Right lung (tissue), 5 donors: ENCODE measurements around the gene ARHGAP18. TPM values are rescaled to one million over a fixed set of nuclear protein-coding genes. Genes with fewer than 3 reads are reported as not detected.

ENCODE experiments used
- DNase-seq, 2 donors: peaks; one replicate each; pipeline ENCODE4 v3.0.0-alpha.2; 2013
- polyA plus RNA-seq, 5 donors: library from polyadenylated mRNA; unstranded; fragments of 120-200 nt; gene quantifications; one replicate each; pipeline versions ENCODE4 v1.2.1 to v1.2.3, GENCODE V29; 2013; ENCODE audit warnings: inconsistent platforms in 1 of 5, low replicate concordance in 1 of 5; ENCODE audit not compliant: insufficient read length in 5 of 5, insufficient read depth in 1 of 5

ARHGAP18 gene
- polyA plus RNA-seq, 5 donors, result 57.4 to 80.8 (median 71.5) TPM

DNA sequence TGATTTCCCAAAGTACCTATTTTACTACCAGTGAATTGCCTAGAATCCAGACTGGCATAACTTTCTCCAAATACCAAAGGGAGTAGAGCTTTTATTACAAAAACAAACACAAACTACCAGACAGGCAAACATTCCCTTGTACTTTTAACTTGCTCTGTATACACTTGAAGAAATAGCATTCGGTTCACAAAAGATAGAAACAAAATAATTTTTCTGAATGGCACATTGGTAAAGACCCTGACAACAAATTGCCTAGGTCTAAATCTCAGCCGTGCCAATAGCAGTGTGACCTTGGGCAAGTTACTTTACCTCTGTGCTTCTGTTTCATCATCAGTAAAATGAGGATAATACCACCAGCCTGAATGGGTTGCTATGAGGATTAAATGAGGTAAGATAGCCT is 15.9 kb downstream of the ARHGAP18 start:
- DNase-seq, result no peak

DNA sequence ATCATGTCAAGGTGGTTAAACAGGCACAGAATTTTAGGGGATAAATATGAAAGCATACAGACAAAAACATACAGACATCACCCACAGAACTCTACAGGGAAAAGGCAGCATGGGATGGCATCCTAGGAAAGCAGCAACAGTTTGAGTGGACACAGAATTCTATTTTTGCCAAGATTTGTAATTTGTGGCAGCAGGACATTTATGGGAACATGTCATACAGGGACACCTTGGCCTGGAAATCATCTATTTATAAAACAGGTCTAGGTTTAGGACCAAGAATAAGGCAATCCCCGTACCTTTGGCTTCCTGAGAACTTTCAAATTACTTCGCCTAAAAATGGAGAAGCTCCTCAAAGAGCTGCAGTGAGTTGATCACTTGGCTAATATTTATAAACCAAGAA is 17.5 kb downstream of the ARHGAP18 start:
- no peak for DNase-seq

DNA sequence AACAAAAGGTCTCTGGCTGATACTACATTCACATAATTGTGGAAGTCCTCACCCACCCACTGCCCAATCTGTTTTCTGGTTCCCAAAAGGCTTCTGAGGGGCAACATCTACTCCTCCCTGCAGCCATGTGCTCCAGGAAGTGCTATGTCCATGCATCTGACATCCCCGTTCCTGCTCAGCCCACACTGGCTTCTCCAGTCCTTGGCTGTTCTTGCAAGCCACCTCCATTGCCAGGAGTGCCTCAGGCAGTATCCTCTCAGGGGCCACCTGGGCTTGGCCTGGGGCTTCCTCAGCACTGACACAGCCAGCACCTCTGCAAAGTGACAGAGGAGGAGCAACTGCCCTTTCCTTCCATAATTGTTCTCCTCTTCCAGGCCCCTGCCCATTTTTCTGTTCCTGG is 18.3 kb downstream of the ARHGAP18 start:
- DNase-seq, result no peak

DNA sequence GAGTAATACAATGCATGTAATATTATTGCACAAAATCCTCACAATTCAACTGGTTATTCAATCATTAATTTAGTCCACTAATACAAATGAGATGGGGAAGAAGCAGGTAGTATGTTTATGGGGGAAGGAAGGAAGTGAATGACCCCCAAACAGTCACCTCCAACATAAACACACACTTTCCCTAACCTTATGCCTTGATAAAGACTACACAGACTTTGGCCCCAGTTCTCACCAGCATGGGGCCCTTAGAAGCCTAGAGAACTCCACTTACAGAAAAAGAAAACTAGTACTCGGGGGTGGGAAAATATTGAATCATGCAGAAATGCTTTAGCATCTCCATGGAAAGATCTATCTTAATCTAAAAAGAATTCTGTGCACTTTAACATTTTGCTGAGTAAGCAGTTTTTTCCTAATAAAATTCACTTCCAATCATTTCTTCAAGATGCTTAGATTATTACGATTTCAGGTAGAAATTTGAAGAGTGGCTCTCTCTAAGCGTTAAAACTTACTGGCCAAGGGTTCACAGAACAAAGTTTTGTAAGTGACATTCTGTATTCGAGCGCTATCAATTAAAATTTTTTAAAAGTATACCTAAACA is 18.8 kb downstream of the ARHGAP18 start:
- no peak for DNase-seq

DNA sequence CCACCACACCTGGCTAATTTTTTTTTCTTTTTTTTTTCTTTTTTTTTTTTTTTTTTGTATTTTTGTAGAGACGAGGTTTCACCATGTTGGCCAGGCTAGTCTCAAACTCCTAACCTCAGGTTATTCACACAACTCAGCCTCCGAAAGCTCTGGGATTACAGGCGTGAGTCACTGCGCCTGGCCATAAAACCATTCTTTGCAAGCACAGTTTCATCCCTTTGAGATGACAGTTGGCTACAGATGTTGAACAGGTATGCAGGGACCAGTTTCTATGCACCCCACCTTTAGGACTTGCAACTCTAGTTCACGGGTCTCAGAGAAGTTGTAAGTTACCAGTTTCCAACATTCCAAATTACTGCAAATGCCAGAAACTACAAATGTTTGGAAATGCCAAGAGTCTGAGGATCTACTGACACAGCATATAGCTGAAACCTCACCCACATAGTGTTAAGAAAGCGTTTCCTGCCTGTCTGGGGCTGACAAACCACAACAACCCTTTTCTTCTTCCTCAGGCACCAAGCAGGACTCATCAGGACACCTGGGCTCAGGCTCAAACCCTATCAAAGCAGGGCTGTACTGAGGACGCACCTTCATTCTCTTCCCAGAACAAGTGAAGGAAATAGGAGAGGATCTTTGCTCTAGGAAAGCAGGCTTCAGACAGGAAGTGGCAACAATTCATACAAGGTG is 22.9 kb downstream of the ARHGAP18 start:
- no peak for DNase-seq

DNA sequence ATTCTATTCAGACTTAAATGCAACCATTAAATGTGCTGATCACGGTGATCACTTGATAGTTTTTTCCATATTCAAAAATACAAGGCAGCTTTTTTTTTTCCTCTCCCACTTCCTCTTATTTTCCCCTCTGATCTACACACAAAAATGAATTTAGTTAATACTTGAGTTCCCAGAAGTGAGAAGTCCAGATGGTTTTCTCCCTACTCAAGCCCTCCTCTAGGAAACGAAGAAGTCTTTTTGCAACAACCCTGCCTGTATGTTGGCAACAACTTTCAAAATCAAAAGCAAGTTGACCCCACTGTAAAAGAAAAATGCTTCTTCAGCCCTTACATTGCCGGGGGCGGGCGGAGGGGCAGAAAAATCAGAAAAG is 24.3 kb downstream of the ARHGAP18 start:
- DNase-seq, result no peak

DNA sequence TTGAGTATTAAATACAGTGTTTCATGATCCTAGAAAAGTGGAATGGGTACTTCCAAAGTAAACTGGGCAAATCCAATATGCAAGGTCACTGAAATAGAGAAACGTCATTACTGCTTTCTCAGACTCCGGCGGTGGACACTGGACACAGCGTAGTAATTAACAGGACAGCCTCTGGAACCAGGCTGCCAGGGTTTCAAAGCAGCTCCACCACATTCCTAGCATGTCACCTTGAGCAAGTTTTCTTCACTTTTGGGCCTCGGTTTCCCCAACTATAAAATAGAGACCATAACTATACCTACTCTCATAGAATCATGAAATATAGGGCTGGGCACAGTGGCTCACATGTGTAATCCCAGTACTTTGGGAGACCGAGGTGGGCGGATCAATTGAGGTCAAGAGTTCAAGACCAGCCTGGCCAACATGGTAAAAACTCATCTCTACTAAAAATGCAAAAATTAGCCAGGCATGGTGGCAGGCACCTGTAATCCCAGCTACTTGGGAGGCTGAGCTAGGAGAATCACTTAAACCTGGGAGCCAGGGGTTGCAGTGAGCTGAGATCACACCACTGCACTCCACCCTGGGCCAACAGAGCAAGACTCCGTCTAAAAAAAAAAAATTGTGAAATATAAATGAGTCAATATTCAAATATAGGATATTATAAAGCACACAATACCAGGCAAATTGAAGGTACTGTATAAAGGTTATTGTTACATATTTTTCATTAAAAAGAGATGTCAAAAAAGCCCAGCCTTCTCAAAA is 24.9 kb downstream of the ARHGAP18 start:
- no peak for DNase-seq

DNA sequence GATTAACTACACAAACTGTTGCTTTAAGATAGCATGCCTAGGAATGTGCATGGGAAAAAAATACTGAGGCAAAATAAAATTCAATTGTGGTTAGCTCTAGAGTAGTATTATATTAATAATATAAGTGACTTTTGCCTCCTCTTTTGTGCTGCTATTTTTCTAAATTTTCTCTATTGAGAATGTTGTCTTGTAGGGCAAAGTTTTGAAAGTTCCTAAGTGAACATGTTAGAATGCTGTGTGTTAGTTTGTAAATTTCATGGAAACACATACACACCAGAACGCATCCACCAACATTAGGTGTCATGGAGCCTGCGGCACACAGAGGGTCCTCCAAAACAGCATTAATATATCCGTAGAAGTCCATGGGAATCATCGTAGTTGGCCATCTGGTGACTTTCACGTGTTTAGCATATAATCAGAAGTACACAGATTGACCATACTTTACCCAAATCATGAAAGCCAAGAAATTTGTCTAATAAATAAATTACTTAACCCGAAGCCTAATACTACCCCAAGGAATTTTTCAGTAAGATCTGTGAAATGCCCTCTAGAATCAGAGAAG is 25.6 kb downstream of the ARHGAP18 start:
- DNase-seq, result no peak

DNA sequence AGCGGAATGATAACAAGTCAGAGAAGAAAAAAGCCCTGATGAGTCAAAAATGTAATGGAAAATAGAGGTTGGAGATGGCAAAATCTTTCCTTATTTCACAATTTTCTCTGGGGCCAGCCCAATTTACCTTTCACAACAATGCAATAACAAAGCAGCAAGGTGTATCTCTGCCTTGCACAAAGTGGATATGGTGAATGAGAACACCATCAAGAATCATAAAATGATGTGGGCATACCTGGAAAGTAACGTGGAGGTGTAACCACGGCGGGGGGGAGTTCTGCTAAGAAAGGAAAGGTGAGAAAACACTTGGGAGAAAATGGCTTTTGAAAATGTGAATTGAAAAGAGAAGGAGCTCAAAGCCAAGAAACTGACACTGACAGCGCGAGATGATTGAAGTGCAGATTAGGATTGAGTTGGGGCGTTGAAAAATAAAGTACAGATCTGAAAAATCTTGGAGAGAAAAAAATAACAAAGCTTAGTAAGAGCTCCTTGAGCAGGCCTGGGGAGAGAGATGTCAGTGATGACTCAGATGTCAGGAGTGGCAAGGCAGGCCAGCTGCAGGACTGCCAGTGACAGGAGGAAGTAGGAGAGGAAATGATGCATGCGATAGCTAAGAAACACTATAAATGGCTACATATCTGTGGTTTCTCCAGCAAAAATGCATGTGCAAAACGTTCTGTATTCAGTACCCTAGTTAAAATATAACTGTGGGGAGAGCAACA is 26.2 kb downstream of the ARHGAP18 start:
- no peak for DNase-seq

DNA sequence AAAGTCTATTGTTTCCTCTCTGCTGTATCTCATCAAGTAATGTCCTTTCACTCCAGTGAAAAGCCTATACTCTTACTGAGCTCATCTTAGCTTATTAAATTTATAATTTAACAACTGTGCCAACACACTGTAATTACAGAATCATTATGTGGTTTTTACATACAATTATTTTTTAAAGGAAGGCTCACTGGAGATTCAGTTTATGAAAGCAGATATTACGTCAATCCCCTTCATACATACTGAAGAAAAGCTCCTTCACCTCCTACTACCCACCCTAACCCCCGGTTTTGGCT is 28.1 kb downstream of the ARHGAP18 start:
- DNase-seq, result no peak

DNA sequence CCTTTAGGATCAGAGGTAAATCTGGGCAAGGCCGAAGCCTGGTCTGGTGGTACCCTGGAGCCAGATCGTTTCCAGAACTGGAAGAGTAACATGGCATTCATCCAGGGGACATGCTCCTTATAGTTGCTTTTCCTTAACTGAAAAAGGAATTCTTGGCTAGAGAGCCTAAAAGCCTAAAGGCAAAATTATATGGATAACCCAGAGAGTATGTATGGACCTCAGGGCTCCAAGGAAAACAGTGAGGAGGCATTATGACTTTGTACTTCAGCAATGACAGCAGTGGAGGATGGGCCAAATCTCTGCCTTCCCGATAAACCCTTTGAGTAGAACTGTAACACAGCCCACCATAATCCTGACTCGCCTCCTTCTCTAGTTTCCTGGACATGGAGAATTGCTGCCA is 29.3 kb downstream of the ARHGAP18 start:
- DNase-seq, result no peak

DNA sequence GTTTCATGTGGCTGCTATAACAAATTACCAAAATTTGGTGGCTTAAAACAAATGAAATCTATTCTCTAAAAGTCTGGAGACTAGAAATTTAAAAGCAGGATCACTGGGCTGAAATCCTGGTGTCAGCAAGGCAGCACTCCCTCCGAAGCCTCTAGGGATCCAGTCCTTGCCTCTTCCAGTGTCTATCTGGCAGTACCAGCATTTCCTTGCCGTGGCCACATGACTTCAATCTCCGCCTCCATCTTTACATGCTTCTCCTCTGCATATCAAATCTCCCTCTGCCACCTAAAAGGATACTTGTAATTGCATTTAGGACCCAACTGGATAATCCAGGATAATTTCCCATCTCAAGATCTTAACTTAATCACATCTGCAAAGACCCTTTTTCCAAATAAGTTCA is 30.2 kb downstream of the ARHGAP18 start:
- DNase-seq, result no peak

DNA sequence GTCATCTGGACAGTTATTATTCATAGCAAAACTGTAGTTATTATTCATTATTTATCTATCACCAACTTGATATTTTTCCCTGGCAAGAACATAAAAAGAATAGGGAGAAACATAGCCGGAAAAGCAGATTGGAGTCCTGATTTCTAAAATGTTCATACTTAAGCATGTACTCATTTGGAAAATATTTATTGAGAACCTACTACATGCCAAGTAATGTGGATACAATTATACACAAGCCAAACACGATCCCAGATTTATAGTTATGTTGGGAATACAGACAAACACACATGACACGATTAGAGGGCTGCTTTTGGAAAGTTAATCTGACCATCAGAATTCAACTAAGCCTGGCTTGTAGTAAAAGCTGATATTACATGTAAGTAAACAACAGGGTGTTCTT is 30.7 kb downstream of the ARHGAP18 start:
- DNase-seq, result no peak

DNA sequence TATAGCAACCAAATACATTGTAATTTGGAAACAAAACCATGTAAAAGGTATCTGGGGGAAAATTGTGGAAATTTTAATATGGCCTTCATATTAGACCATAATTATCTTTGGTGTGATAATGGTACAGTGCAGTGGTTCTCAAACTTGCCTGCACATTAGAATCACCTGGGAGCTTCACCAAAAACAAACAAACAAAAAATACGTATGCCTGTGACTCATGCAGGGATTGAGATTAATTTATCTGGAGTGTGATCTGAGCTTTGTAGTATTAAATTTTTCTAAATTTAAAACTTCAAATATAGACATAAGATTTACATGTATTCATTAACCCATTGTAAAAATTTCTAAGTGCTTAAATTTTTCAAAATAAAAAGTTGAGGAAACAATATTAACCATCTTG is 31.5 kb downstream of the ARHGAP18 start:
- DNase-seq, result no peak

DNA sequence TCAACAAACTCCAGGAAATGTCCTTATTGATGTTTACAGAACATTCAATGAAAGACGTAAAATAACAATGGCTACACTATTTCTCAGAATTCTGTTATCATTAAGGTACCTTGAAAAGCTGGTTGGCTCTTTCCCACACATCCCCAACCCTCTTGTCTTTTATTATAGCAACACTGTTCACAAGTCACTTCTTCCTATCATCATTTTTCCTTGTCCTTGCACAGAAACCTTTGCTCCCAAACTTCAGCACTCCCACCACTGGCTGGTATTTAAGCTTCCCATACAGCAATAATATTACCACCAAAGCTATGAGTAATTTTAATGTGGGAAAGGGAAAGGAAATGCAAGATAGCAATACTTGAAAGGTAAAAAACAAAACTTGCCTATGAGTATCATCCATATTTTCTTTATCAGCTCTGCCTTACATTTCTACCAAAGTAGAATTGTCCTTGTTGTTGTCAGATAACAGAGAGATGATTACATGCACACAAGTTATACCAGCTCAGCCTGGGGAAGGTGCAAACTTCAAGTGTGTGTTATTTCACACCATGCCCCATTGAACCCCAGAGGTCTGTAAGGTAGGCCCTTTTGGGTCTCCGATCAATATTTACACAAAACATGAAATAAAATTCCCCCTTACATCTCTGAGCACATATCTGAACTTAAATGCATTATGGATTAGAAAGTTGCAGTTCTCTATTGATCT is 32.2 kb downstream of the ARHGAP18 start:
- no peak for DNase-seq

DNA sequence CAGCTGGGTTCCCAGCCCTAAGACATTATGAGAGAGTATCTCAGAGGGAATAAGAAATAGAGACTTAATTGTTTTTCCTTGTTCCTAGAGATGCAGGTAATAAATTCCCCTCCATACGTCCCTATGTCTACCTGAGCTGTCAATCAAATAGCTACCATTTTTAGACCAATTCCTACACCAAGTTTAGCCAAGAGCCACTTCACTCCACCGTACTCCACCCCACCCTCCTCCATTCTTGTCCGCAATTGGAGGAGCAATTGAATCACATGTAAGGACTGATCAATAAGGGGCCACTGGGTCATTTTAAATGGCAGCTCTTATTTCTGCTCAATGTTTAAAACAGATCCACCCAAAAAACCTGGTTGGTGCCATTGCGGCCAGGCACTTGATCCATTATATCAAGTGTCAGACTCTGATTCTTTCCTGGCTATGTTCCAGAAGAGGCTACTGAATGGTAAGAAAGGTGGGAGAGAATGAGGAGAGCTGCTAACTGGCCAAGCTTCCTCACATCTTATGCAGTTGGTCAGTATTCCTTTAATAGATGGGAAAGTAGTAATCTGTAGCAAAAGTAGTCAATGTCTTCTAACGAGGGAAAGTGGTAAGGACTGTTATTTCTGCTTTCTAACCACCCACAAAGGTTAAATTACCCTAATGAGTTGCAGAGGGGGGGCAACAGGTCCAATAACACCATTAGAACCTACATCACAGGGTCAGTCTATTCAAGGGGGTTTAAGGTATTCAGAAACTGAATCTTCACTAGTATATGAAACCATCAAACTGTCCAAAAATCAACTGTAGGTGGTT is 34.1 kb downstream of the ARHGAP18 start:
- no peak for DNase-seq

DNA sequence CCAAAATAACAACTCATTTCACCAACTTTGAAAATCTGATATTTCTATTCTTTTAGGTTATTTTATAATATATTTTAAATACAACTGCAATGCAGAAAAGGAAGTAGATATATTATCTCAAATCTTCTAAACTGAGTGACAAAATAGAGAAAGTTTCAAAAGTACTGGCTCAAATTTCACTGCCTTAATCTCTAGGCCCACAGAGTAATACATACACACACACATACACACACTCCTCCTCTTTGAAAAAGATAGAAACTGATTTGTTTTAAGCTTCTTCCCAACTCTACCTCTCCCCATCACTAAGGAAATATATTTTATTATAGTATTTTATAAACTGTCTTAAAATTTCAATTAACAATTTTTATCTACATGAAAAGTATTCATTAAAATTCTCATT is 36.2 kb downstream of the ARHGAP18 start:
- DNase-seq, result no peak

DNA sequence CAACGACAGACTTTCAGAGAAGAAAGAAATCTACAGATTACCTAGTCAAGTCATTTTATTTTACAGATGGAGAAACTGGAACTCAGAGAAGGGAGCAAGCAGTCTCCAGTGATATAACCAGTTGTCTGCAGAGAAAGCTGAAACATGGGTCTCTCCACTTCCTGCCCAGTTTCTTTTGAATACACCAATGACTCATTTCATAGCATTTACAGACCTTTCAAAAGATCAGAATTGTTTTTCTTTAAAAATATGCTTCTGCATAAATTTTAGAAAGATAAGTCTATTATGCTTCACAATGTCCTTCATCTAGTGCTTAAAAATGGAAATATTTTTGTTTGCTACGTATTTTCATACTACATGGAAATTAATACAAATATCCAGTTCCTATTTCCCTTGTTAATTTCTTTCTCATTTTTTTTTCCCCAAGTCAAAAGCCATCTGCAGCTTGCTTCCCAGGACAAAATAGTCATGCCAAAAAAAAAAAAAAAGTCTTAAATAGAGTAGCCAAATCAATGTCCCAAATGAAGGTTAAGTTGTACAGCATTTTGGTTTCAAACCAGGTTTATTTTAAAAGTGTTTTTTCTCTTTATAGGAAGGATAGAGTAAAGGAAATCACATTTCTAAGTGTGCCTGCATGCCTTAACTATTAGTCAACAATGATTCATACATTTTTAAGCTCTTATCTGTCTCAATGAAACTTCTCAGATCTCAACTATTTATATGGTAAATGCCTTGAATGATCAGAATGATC is 36.9 kb downstream of the ARHGAP18 start:
- no peak for DNase-seq

DNA sequence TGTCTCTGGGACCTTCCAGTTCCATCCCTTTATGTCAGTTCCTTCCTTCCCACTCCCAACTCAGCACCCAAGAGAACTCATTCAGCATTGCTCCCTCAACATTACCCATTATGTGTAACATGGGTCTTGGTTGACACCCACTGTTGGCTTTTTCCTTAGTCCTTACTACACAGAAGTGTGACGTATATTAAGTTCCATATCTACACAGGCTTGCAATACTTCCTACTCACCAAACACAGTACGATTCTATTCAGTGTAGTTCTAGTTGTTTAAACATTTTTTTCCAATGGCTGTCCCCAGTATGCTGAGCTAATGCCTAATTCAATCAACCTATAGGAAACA is 37.7 kb downstream of the ARHGAP18 start:
- DNase-seq, result no peak
